HG03025 (cell line): ENCODE results near the gene TPRG1.

Experiments
- ATAC-seq: cut with Tn5 transposase; IDR thresholded peaks from one replicate; pipeline ENCODE4 v1.9.1; 2021; ENCODE audit warnings: mild to moderate bottlenecking, moderate library complexity; ENCODE audit not compliant: unreplicated experiment, low FRiP score

The TPRG1 gene

DNA sequence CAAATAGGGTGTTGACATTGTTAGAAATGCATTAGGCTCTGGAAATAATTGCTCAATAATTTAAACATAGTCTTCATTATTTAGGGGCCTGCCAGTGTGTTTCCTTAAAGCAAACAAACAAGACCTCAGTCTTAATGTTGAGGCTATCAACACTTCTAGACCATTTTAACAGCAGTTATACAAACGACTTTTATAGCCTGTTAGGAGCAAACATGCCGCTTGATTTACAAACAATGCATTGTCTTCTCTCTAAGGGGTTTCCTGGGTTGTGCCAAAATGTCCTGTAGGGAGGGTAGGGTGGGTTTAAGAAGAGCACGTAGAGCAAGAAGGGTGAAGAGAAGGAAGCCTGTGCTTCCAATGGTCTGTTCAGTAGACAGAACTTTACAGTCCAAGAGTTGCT is 53.7 kb downstream of the TPRG1 start:
- ATAC-seq, result no peak

DNA sequence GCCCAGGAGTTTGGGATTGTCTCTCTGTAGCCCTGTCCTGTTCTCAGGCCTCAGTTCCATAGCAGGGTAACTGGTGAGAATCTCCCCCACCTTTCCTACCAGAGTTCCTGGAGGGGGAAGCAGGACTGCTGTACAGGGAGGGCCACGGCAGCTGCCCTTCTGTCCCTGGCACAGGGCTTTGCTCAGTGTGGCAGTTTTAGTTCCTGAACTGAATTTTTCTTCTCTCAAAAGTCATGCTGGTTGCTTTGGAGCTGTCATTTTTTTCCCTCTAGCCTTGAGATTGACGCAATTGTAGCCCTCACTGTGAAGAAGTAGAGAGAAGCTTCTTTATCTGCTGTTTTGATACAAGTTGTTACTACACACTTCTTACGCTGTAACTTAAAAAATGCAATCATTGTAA is 55.5 kb downstream of the TPRG1 start:
- ATAC-seq, result no peak

DNA sequence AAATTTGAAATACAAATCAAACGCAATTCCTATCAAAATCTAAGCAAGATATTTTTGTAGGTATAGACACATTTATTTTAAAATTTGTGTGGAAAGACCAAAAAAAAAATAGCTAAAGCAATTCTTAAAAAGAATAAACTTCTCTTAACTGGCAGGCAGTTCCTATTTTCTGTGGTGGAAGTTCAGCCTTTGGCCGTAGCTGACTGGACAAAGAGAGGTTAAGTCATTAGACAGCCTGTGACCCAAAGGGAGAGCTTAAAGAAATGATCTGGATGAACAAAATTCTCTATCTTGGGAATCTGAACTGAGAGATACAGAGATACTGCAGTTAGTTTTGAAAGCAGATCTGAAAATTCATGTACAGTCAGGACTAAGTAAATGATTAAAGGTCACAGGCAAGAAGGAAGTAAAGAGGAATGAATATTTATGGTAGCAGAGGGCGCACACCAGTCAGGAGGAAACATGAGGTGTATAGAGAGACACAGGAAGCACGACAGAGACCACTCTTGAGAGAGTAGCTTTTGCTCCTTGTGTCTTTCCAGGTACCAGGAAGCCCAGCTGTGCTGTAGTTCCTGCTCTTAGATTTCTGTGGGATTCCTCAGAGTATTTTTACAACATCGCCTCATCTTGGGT is 57.5 kb downstream of the TPRG1 start:
- ATAC-seq, result peak; percentile 45

DNA sequence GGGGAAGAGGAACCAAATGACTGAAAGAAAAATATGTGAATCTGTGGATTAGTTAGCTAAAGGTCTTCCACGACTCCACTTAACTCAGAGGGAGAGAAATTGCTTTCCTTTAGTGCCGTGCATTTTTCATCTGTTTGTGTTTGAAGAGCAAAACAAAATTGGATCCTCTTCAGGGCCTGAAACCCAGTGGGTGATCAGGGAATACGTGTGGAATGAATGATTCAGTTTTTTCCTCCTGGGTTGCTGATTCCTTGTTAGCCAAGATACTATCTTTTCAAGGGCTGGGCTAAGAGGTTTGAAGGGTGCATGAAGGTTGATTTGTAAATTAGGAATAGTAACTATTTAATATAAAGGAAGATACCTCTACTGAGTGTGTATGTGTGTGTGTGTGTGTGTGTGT is 61.0 kb downstream of the TPRG1 start:
- no peak for ATAC-seq

DNA sequence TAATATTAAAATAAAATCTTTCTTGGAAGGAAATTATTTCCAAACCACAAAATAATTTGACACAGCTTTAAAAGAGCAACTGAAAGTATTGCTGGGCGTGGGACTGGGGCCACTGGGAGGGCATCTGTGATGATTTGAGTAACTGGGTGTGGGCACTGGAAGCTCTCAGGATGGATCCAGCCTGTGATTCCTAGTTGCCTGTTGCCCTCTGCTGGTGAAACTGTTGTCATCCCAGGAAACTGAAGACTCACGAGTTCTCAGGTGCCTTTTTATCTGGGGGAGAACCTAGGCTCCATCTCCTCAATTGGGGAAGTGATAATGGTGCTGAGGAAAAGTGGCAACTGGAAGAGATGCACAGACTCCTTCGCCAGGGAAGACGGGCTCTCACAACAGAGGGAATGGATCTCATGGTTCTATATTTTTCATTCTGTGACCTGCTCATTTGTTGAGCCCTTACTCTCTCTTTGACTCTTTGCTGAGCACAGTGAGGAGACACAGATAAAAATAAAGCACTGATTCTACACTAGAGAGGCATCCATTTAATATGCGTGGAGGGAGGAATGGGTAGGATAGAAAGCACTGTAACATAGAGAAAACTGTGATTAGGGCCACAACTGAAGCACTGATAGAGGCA is 61.6 kb downstream of the TPRG1 start:
- ATAC-seq, result no peak

DNA sequence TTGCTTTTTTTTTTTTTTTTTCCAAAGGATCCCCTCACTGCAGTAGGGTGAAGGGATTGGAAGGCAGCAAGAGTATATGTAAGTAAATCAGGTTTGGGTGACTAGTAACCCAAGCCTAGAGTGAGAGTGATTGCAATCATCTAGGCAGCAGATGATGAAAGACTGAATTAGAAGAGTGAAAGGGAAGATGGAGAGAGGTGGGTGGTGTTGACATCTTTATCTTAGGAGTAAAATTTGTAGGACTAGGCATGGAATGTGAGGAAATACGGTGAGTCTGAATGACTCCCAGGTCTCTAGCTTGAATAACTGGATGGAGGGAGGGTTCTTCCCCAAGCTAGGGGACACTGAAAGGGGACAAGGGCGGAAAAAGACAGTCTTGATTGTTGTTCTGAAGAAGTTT is 63.4 kb downstream of the TPRG1 start:
- no peak for ATAC-seq

DNA sequence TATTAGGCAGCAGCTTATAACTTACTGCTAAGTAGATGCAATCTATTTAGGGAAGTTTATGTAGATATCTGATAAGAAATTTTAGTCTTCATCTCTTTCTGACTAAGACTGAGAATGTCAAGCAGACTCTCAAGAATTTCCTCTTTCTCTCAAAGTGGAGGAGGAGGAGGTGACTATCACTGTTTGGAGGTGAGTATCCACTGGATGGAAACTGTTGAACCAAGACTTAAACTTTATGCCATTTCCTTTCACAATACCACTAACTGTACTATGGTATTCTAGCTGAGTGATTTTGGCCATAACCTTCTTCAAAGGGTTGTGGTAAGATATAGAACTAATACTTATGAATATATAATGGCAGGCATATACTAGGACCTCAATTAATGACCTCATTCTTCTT is 64.6 kb downstream of the TPRG1 start:
- no peak for ATAC-seq

DNA sequence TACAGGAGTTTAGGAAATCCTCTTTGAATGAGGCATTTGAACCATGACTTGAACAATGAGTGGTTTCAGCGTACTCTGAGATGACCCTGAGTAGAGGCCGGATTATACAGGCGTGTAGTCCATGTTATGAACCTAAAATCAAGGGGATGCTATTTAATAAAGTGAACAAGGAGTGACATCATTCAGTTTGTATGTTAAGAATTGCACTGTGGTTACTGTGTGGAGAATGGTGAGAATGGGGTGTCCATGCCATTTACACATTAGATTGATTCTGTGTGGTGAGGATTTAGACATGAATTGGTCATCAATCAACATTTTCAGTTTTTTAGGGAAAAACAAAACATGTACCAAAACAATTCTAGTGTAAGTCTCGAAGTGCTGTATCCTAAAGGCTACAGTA is 65.8 kb downstream of the TPRG1 start:
- no peak for ATAC-seq

DNA sequence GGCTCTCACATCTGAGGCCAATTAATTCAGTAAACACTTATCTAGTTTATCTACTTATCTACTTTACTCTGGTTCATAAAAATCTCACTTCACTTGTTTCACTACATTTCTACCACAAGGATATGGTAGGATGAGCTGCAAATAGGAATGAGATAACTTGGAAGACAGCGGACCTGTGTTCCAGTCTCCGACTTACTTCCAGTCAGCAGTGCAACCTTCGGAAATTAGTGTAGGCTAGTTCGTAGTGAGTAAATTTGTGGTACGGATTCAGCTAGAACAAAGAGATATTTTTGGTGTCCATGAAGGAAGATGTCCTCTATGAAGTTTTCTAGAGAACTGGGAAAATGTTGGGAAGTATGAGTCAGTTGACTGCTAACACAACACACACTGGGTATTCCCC is 66.3 kb downstream of the TPRG1 start:
- ATAC-seq, result no peak

DNA sequence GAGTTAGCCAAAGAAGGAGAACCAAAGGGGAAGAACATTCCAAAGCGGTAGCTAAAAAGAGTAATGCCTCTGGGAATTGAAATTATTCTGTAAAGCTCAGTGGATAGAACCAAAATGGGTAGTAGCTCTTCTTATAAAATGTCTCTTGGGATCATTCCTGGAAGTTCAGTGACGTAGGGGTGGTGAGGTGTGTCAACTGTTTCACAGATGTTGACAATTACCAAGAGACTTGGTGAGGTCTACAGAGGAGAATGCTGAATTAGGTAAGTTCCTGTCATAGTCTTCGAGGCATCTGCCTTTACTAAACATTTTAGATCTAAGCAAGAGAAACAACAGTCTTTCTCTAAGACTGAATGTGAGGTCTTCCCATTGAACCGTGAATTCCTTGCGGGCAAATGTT is 67.8 kb downstream of the TPRG1 start:
- no peak for ATAC-seq

DNA sequence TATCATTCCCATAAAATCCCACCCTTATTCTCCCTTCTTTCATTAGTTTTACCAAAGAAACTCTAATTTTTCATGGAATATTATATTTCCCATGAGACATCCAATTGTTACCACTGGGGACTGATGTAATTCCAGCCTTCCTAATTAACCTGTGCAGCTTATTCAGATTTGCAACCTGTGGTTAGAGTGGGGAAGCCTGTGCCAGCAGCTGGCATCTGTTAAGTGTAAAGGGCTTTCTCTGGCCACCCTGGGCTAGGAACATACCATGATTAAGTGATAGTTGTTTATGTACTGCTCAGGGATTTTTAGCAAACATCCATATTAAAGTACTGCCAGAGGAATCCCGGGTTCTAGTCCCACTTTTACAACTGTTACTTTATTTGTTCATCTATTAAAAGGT is 78.2 kb downstream of the TPRG1 start:
- ATAC-seq, result no peak

DNA sequence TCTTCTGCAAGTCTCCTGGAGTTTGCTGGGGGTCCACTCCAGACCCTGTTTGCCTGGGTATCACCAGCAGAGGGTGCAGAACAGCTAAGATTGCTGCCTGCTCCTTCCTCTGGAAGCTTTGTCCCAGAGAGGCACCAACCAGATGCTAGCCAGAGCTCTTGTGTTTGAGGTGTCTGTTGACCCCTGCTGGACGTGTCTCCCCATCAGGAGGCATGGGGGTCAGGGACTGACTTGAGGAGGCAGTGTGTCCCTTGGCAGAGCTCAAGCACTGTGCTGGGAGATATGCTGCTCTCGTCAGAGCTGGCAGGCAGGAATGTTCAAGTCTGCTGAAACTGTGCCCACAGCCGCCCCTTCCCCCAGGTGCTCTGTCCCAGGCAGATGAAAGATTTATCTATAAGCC is 86.5 kb downstream of the TPRG1 start:
- no peak for ATAC-seq

DNA sequence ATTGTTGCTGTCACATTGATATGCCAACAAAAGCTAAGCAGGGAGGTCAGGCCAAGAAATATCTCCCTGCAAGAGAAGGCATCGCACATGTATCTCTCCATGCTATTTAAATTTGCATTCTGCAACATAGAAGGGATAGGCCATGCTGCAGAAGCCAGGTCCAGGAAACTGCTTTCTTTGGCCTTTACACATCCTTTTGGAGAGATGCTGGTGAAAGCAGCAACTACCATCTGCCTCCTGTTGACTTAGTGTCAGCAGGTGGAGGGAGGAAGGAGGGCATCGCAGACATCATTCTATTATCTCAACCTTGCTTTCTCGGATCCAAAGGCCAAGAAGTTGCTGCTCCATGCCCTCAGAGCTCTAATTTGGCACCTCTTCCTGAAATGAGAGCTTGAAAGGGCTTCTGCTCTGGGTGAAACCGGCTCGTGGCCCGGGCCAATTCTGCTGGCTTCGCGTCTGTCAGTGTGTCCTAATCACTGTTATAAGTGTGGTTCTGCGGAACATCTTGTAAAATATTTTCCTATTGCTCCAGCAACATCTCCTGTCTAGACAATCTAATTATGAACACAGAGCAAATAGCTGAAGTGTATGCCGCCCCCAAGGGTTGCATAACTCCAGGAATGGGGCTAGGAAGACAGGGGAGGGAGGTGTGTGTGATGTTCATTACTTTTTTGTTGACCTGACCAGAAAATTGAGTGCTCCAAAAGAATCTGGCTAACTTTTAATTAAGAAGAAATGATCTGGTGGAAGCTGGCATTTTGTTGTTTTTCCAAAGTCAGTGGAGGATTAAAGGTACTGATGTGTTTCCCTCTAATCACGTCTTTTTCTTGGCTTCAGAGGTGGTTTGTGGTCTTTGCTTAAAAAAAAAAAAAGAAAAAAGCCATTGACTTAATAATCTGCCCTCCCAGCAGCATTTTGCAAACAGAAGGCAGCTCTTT is 89.1 kb downstream of the TPRG1 start:
- ATAC-seq, result no peak

DNA sequence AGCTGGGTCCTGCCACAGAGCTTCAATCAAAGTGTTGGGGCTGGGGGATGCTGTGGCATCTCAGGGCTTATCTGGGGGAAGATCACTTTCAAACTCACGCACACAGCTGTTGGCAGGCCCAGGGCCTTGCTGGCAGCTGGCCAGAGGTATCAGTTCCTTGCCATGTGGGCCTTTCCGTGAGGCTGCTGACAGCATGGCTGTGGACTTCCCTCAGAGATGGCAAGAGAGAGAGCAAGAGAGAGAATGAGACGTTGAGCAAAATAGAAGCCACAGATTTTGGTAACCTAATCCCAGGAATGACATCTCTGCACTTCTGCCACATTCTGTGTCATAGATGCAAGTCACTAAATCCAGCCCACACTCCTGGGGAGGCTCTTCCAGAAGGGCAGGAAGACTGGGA is 91.0 kb downstream of the TPRG1 start:
- ATAC-seq, result no peak

DNA sequence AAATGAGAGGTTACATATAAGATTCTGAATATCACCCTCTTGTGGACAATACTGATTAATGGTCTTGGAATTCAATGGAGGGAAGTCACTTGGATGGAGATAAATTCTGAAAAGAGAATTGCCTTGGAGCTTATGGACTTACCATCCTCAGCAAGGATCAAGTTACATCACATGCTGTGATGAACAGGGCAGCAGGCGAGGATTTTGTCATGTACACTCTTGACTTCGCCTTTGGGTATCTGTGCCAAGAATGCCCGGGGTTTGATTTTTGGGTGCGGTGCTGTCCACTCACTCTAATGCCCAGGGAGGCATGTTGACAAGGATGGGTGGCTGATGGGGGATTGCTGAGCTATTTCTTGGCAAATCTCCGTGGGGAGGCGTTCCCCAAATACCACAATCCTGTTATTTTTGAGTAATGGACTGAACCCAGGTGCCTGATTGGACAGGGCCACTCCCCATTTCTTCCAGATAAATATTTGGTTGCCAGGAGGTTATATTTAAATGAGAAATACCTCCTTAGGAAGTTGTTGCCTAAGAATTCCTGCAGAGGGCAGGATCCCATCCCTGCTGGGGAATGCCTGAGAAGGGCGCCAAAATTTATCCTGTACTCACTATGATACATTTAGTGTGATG is 96.3 kb downstream of the TPRG1 start:
- ATAC-seq, result no peak

DNA sequence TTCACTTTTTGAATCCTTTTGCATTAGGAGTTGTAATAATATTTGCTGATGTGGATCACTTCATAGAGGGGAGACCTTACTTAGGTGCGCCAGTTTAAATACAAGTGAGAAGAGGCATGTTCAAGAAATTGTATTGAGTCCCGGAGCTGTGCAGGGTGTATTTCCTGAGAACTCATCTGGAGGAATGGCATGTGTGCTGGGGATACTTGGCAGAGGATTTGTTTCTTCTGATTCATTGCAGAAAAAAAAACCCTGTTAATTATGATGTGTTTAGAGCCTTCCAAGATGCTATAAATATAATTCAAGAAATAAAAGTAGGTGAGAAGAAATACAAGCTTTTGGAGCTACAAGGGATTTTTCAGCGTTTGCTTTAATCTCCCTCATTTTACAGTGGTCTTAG is 97.6 kb downstream of the TPRG1 start:
- ATAC-seq, result no peak

DNA sequence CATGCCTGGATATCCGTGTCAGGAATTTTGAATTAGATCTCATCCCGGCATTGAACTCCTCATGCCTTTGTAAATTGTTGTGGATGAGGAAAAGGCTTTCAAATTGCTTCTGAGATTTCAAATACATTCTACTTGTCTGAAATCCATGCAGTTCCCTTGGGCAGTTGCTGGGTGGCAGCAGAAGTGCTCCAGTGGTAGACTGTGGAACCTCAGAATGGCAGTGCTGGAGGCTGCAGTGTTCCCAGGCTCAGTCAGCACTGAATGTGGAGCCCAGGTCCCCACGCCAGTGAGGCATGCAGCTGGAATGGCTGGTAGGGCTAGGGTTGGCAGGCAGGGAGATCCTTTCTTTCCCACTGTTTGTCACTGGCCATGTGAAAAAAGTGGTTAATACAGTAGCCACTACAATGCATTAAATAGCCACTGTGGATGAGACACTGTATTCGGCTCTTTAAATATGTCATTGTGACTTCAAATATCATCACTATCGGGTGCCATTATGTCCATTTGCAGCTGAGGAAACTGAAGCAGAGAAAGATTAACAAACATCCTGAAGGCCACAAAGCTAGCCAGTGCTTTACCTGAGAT is 98.6 kb downstream of the TPRG1 start:
- peak; percentile 57 for ATAC-seq

DNA sequence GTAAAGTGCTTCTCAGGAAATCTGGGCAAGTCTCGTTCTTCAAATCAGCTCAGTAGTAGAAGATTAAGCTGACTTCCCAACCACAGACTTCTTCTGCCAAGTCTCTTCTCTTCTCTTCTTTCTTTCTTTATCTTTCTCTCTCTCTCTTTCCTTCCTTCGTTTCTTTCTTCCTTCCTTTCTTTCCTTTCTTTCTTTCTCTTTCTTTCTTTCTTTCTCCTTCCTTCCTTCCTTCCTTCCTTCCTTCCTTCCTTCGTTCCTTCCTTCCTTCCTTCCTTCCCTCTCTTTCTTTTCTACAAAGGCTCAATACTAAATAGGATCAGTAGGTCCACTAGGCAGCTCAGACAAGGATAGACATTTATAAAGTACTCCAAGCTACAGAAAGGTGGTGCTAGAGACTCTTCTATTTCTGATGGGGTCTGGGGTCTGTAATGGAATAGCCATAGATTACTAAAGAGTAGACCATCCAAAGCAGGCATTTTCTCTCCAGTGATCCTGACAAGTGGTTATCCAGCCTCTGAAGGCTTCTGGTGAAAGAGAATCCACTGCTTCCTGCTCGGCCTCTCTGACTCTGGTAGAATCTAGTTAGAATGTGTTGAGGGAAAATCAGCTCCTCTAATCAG is 100.8 kb downstream of the TPRG1 start:
- no peak for ATAC-seq

DNA sequence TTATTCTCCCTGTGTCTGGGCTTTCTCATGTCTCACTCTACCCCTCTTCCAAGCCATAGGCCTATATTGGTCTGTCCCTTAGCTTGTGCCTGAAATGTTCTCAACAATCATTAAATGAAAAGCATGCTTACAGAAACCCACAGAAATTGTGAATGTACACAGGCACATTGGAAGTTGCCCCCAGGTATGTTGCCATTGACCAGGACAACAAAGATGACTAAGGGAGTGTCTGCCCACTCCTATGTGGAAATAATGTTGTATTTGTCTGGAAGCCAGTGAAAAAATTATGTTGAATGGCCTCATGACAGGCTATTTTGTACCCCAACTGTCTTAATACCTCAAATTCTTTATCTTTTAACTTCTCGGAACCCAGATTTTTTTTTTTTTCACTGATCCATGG is 102.0 kb downstream of the TPRG1 start:
- no peak for ATAC-seq

DNA sequence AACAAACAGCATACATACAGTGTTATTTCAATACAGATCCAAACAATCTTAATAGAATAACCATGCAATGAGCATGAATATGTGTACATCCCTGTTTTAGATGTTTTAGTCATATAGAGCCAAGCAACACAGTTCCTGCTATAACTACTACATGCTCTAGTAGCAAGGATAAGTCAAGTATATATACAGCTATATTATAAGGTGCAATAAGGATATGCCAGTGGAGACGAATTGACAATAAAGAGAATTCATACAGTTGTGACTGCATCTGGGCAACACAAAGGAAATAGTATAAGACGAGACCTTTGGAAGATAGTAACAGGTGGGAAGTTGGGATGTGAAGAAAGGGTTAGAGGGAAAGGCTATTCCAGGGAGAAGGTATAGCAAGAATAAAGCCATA is 103.4 kb downstream of the TPRG1 start:
- ATAC-seq, result no peak
